ENCODE results near the gene RPL13. TPM values are rescaled to one million over a fixed set of nuclear protein-coding genes. Genes with fewer than 3 reads are reported as not detected.

The RPL13 gene
- total RNA-seq, 2 donors from 2014 or later, result 1,855 to 2,011 TPM

- Histone ChIP-seq H3K9ac (ENCODE audit: low read depth in 2 of 2, low read length in 2 of 2) (no peak overlapping the region), H3K9me3 (no peaks in the 10 kb centered on the region), H3K36me3 (peaks cover 11% of the 10 kb centered on the region), H3K27ac (no peak overlapping the region), H3K27me3 (no peaks in the 10 kb centered on the region), H3K4me1 (no peaks in the 10 kb centered on the region), H3K4me3 (no peak overlapping the region)
- no peak for TF ChIP-seq CTCF (IDR thresholded peaks at IDR 0.05)
- intact Hi-C loops (cut with DNase I), result loop anchor here (10.0 kb wide), 1 partner anchor 219 kb away; no protein-coding TSS in a partner anchor
- DNase-seq, result no peak
Observed at GRCh38 chr16:89553733-89554132, 6.7 kb upstream of the RPL13 start.

GRCh38 chr16:89554343-89554742 is 6.1 kb upstream of the RPL13 start:
- H3K27ac ChIP-seq, result no peak overlapping the region
- H3K9me3 ChIP-seq, result no peaks in the 10 kb centered on the region
- no peak overlapping the region for H3K9ac ChIP-seq (ENCODE audit: low read depth in 2 of 2, low read length in 2 of 2)
- H3K36me3 ChIP-seq, result peaks cover 8% of the 10 kb centered on the region
- no peaks in the 10 kb centered on the region for H3K4me1 ChIP-seq
- H3K27me3 ChIP-seq, result no peaks in the 10 kb centered on the region
- intact Hi-C loops (cut with DNase I), result loop anchor here (10.0 kb wide), 1 partner anchor 220 kb away; no protein-coding TSS in a partner anchor
- no peak overlapping the region for H3K4me3 ChIP-seq
- DNase-seq, result no peak
- no peak for TF ChIP-seq CTCF (IDR thresholded peaks at IDR 0.05)

- intact Hi-C loops (cut with DNase I), result loop anchor here (10.0 kb wide), 1 partner anchor 220 kb away; no protein-coding TSS in a partner anchor
Observed at GRCh38 chr16:89555265-89555664, 5.2 kb upstream of the RPL13 start.

GRCh38 chr16:89555780-89556179 is 4.7 kb upstream of the RPL13 start:
- peaks cover 8% of the 10 kb centered on the region for H3K36me3 ChIP-seq
- TF ChIP-seq CTCF (IDR thresholded peaks at IDR 0.05), result no peak
- no peaks in the 10 kb centered on the region for H3K4me1 ChIP-seq
- no peak overlapping the region for H3K9ac ChIP-seq (ENCODE audit: low read depth in 2 of 2, low read length in 2 of 2)
- no peak overlapping the region for H3K27ac ChIP-seq
- DNase-seq, result no peak
- H3K27me3 ChIP-seq, result no peaks in the 10 kb centered on the region
- intact Hi-C loops (cut with DNase I), result loop anchor here (10.0 kb wide), 1 partner anchor 221 kb away; no protein-coding TSS in a partner anchor
- no peak overlapping the region for H3K4me3 ChIP-seq
- H3K9me3 ChIP-seq, result no peaks in the 10 kb centered on the region

More at GRCh38 chr16:89555265-89555664, 5.2 kb upstream of the RPL13 start:
- Histone ChIP-seq H3K36me3 (peaks cover 8% of the 10 kb centered on the region), H3K9me3 (no peaks in the 10 kb centered on the region), H3K9ac (ENCODE audit: low read depth in 2 of 2, low read length in 2 of 2) (no peak overlapping the region), H3K27me3 (no peaks in the 10 kb centered on the region), H3K27ac (no peak overlapping the region), H3K4me3 (no peak overlapping the region), H3K4me1 (no peaks in the 10 kb centered on the region)
- no peak for TF ChIP-seq CTCF (IDR thresholded peaks at IDR 0.05)
- no peak for DNase-seq

GRCh38 chr16:89556750-89557689 is 3.5 kb upstream of the RPL13 start:
- peak; percentile 70 for TF ChIP-seq CTCF (IDR thresholded peaks at IDR 0.05)
- H3K9me3 ChIP-seq, result no peaks in the 10 kb centered on the region
- no peaks in the 10 kb centered on the region for H3K27me3 ChIP-seq
- DNase-seq, result peak; percentile 89
- no peak overlapping the region for H3K27ac ChIP-seq
- H3K4me3 ChIP-seq, result no peak overlapping the region
- H3K4me1 ChIP-seq, result no peaks in the 10 kb centered on the region
- H3K36me3 ChIP-seq, result peaks cover 4% of the 10 kb centered on the region
- intact Hi-C loops (cut with DNase I), result loop anchor here (10.0 kb wide), 1 partner anchor 222 kb away; no protein-coding TSS in a partner anchor
- H3K9ac ChIP-seq (ENCODE audit: low read depth in 2 of 2, low read length in 2 of 2), result no peak overlapping the region

Data from colonic mucosa (tissue), 4 donors.